AG10803 (cell line): Measurements from ENCODE around the gene TCTN1.
"Not testable (repeated sequence)": the region's sequence is repeated elsewhere in the genome, so short reads cannot be mapped to it uniquely, and the experiment has no call there.

Experiments used
- DNase-seq: peaks from one replicate; pipeline ENCODE4 v3.0.0; 2010; ENCODE audit warnings: low read depth
- H3K4me3 ChIP-seq: 2 replicates; pipeline ENCODE4 v1.5.1; 2011; ENCODE audit warnings: mild to moderate bottlenecking, low read length, control low read depth
- TF ChIP-seq, protein P1 (sequence below): conservative IDR thresholded peaks from 2 replicates; pipeline ENCODE4 v1.5.1; 2011; ENCODE audit warnings: mild to moderate bottlenecking, low read length, control low read depth, inconsistent platforms

Gene TCTN1

DNA sequence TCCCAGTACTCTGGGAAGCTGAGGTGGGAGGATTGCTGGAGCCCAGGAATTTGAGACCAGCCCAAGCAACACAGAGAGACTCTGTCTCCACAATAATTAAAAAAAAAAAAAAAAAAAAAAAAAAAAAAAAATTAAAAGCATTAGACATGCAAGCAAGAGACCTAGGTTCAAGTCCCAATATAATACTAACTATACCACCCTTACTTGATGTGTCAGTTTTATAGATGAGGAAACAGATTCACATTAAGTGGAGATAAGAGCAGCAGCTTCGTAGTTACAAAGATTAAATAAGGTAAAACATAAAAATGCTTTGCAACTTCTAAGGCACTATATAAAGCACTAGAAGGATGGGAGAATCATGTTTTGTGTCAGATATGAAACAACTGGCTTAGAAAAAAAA, 39.9 kb upstream of the TCTN1 start:
- H3K4me3 ChIP-seq, result no peak overlapping the region
- TF ChIP-seq, protein P1, sequence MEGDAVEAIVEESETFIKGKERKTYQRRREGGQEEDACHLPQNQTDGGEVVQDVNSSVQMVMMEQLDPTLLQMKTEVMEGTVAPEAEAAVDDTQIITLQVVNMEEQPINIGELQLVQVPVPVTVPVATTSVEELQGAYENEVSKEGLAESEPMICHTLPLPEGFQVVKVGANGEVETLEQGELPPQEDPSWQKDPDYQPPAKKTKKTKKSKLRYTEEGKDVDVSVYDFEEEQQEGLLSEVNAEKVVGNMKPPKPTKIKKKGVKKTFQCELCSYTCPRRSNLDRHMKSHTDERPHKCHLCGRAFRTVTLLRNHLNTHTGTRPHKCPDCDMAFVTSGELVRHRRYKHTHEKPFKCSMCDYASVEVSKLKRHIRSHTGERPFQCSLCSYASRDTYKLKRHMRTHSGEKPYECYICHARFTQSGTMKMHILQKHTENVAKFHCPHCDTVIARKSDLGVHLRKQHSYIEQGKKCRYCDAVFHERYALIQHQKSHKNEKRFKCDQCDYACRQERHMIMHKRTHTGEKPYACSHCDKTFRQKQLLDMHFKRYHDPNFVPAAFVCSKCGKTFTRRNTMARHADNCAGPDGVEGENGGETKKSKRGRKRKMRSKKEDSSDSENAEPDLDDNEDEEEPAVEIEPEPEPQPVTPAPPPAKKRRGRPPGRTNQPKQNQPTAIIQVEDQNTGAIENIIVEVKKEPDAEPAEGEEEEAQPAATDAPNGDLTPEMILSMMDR, result no peak
- DNase-seq, result no peak

DNA sequence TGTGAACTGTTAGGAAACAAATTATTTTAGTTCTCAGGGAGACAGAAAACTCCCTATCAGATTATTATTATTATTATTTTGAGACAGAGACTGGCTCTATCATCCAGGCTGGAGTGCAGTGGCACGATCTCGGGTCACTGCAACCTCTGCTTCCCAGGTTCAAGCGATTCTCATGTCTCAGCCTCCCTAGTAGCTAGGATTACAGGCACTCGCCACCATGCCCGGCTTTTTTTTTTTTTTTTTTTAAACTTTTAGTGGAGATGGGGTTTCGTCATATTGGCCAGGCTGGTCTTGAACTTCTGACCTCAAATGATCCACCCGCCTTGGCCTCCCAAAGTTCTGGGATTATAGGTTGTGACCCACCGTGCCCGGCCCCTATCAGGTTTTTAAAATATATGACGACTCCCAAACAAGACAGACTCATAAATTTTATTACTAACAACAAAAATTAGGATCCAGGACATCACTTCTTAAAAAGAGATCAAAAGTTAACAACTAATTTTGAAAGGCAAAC, 39.2 kb upstream of the TCTN1 start:
- not testable (repeated sequence) for H3K4me3 ChIP-seq

DNA sequence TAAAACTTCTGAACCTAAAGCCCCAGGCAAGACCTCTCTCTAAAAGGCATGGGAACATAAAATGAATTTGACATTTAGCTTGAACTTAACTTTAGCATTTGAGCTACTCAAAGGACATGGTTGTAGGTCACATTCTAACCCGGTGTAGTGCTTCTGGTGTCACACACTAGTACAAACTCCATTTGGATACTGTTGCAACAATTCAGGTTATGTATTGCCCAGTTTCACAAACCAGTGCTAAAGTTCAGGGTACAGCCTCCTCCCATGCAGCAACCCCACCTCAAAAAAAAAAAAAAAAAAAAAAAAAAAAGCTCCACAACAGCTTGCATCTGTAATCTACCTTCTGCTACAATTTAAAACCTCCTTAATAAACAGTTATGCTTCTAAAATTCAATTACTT, 38.6 kb upstream of the TCTN1 start:
- TF ChIP-seq, protein P1, result no peak
- H3K4me3 ChIP-seq, result no peak overlapping the region
- DNase-seq, result no peak

More for the DNA sequence above, 39.2 kb upstream of the TCTN1 start:
- not testable (repeated sequence) for DNase-seq

DNA sequence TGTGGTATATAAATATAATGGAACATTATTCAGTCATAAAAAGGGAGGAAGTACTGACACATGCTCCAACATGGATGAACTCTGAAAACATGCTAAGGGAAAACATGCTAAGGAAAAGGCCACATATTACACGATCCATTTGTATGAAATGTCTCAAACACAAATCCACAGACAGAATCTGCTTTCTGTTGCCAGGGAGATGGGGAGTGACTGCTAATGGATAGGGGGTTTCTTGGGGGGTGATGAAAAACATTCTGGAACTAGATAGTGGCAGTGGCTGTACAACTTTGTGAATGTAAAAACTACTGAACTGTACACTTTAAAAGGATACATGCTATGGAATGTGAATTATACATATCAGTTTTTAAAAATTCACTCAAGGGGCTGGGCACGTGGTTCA, 37.4 kb upstream of the TCTN1 start:
- H3K4me3 ChIP-seq, result no peak overlapping the region
- TF ChIP-seq, protein P1, result no peak
- DNase-seq, result no peak

DNA sequence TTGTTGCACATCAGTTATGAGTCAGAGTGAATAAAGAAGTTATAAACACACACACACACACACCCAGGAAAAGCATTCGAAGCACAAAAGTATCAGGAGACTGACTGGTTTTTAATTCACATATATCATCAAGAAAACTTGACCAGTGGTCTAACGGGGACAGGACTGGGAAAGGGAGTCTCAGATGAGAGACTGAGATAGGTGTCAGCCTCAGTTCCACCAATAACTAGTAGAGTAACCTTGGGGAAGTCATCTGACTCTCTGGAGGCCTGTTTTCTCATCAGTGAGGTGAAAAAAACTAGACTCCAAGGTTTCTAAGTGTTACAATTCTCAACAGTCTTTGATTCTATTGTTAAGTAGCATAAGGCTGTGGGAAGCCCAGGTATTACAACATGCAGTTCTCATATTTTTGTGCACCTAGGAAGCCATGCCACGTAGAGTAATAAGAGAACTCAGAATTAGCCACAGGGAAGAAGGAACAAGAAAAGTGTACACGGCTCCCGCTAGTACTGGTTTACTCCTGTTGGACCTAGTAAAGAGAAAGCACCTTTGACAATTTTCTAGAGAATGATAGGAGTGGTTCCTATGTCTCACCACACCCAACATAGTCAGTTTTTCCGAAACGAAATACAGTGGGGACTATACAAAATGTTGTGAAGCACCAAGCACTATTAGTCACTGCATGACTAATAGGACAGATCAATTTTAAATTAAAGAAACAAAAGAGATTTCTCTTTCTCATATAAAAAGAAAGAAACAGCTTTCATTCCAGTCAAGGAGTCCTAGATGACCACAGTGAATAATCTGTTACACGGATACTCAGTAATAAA, 35.9 kb upstream of the TCTN1 start:
- peak; percentile 73 for DNase-seq
- TF ChIP-seq, protein P1, result no peak
- H3K4me3 ChIP-seq, result peak overlapping the region; percentile 23

DNA sequence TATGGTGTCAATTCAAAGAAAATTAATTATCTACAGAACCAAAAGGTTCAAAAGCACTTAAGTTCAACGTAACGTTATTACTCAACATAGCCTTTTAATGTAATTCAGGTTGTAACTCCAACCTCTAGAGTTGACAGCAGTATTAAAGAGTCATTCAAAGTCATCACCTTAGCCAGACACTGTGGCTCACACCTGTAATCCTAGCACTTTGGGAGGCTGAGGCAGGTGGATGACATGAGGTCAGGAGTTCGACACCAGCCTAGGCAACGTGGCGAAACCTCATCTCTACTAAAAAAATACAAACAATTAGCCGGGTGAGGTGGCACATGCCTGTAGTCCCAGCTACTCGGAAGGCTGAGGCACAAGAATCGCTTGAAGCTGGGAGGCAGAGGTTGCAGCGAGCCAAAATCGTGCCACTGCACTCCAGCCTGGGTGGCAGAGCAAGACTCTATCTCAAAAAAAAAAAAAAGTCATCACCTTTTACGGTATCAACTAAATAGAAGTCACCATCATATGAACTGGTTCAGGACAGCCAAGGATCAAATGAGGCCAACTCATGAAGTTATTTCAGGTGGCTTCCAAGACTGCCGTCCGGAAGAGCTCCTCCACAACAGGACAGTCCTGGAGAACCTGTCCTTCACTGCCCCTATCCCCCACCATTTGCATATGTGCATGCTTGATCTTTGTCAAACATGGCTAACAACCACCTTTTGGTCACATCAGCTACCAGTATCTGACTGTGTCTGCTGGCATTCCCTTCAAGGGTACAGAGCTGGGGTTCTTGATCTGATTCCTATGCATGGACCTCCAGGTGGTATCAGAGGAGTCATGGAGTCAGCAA, 35.0 kb upstream of the TCTN1 start:
- no peak for DNase-seq
- H3K4me3 ChIP-seq, result no peak overlapping the region
- TF ChIP-seq, protein P1, result no peak

DNA sequence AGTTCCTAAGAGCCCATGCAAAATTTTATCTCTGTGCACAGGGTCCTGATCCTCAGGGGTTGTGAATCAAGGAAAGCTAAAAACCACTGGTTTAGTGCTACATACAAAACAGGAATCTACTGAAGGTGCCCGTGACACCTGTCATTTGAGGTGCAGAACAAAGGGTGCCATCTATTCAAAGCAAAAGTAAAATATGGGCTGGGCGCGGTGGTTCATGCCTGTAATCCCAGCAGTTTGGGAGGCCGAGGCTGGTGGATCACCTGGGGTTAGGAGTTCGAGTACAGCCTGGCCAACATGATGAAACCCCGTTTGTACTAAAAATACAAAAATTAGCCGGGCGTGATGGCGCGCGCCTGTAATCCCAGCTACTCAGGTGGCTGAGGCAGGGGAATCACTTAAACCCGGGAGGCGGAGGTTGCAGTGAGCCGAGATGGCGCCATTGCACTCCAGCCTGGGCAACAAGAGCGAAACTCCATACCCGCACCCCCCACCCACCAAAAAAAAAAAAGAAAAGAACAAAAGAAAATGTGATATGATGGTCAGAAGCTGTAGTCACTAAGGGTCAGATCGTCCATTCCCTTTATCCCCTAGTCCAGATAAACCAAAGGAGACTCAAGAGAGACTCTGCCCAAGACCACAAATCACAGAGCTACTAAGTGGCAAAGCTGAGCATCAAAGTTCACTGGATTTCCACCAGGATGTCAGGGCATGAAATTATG, 34.2 kb upstream of the TCTN1 start:
- DNase-seq, result no peak
- TF ChIP-seq, protein P1, result no peak
- H3K4me3 ChIP-seq, result no peak overlapping the region
